Transverse colon (tissue), 4 donors: Measurements from ENCODE around the gene CNNM1. TPM values are rescaled to one million over a fixed set of nuclear protein-coding genes. Genes with fewer than 3 reads are reported as not detected.

ENCODE experiments used
- DNase-seq: peaks from one replicate; pipeline ENCODE4 v3.0.0-alpha.2; 2019
- H3K27ac ChIP-seq, 4 donors: fragments of 200-600 bp; sonication (generic); 2 replicates each; pipeline ENCODE4 v1.5.1; 2016 to 2018; ENCODE audit warnings: inconsistent platforms in 4 of 4
- H3K27me3 ChIP-seq: fragments of 200-600 bp; sonication (generic); 2 replicates; pipeline ENCODE4 v1.5.1; 2017; ENCODE audit warnings: inconsistent platforms
- H3K36me3 ChIP-seq, 4 donors: fragments of 200-600 bp; sonication (generic); 2 replicates each; pipeline ENCODE4 v1.5.1; 2017 to 2019; ENCODE audit warnings: inconsistent platforms in 4 of 4
- H3K4me1 ChIP-seq, 4 donors: fragments of 200-600 bp; sonication (generic); 2 replicates each; pipeline ENCODE4 v1.5.1; 2017 to 2020; ENCODE audit warnings: inconsistent platforms in 4 of 4
- H3K4me3 ChIP-seq, 4 donors: fragments of 200-600 bp; sonication (generic); 1 replicate in 1 of 4; 2 replicates in 3 of 4; pipeline versions ENCODE4 v1.5.1 to v1.6.1; 2017 to 2019; ENCODE audit warnings: inconsistent platforms in 4 of 4
- H3K9me3 ChIP-seq, 2 donors: fragments of 200-600 bp; sonication (generic); 2 replicates each; pipeline ENCODE4 v1.5.1; 2017 to 2019; ENCODE audit warnings: inconsistent platforms in 2 of 2
- CTCF ChIP-seq, 5 experiments: fragments of 200-600 bp in 3 of 5; fragments of 450-650 bp in 2 of 5; sonication (generic) in 3 of 5; IDR thresholded peaks; 1 replicate in 2 of 5; 2 replicates in 3 of 5; pipeline ENCODE4 v1.5.1; 2016 to 2017; ENCODE audit warnings: antibody characterized with exemption in 5 of 5, inconsistent platforms in 3 of 5, mild to moderate bottlenecking in 2 of 5, moderate library complexity in 1 of 5
- EP300 ChIP-seq: sonication (generic); formaldehyde crosslinking; IDR thresholded peaks from one replicate; pipeline ENCODE4 v1.6.1; 2017; ENCODE audit warnings: antibody characterized with exemption, low read depth
- POLR2A ChIP-seq: fragments of 450-650 bp; IDR thresholded peaks from one replicate; pipeline ENCODE4 v1.6.1; 2016; ENCODE audit warnings: antibody characterized with exemption, mild to moderate bottlenecking, moderate library complexity
- POLR2AphosphoS5 ChIP-seq, 3 donors: sonication (generic); formaldehyde crosslinking; IDR thresholded peaks; one replicate each; pipeline ENCODE4 v1.6.1; 2016; ENCODE audit warnings: antibody characterized with exemption in 3 of 3
- WGBS, 2 donors: methylation state at CpG; one replicate each; pipeline ENCODE4 v1.1.5; 2018; ENCODE audit warnings: low coverage in 1 of 2; 5-methylcytosine and 5-hydroxymethylcytosine counted together
- in situ Hi-C, 4 donors: fragments of 200-750 bp; cut with MboI; loops; one replicate each; pipeline versions ENCODE4 v1.15.0 to v1.15.1; 2017; ENCODE audit warnings: low sequenced_read_pairs in 3 of 4, low pct_ligation_motif_present in 1 of 4, low pct_unique_long_range_greater_than_20kb in 1 of 4
- intact Hi-C: fragments of 100-400 bp; cut with DNase I; formaldehyde crosslinking; loops from one replicate; pipeline ENCODE4 v1.15.1; 2023; ENCODE audit warnings: low total_unique reads
- total RNA-seq, 4 donors: library from RNA; depleted of rRNA; stranded (reverse); fragments of >200 nt; gene quantifications; one replicate each; pipeline ENCODE4 v1.1.0, GENCODE V29; 2016

The CNNM1 gene
- total RNA-seq, 4 donors from 2014 or later, result 0.41 to 0.64 TPM; not detected in 2

- intact Hi-C loops, result no loop called here
- no peak for DNase-seq
- Histone ChIP-seq H3K4me1 (peaks cover 0 to 4% (median 0%) of the 10 kb centered on the region in 4 donors), H3K36me3 (peaks cover 0 to 31% (median 11%) of the 10 kb centered on the region in 4 donors), H3K27ac (no peak overlapping the region), H3K9me3 (no peaks in the 10 kb centered on the region), H3K27me3 (no peaks in the 10 kb centered on the region), H3K4me3 (no peak overlapping the region)
- in situ Hi-C loops, result no loop called here
- TF ChIP-seq CTCF (IDR thresholded peaks at IDR 0.05), result no peak
- TF ChIP-seq EP300, result no peak
- no peak for TF ChIP-seq POLR2A
- no peak for TF ChIP-seq POLR2AphosphoS5 (IDR thresholded peaks at IDR 0.05)
- WGBS, 2 donors, result 93 to 95% methylated on average over 5 of the region's 5 CpGs
Measured at GRCh38 chr10:99422529-99423096, 93.5 kb downstream of the CNNM1 start.

GRCh38 chr10:99424656-99425055 is 95.5 kb downstream of the CNNM1 start:
- Histone ChIP-seq H3K27me3 (no peaks in the 10 kb centered on the region), H3K4me3 (no peak overlapping the region), H3K4me1 (peaks cover 4 to 13% (median 6%) of the 10 kb centered on the region in 4 donors), H3K9me3 (no peaks in the 10 kb centered on the region), H3K36me3 (peaks cover 0 to 21% (median 9%) of the 10 kb centered on the region in 4 donors), H3K27ac (no peak overlapping the region)
- TF ChIP-seq POLR2A (no peak), POLR2AphosphoS5 (IDR thresholded peaks at IDR 0.05) (no peak), CTCF (IDR thresholded peaks at IDR 0.05) (no peak)
- no peak for DNase-seq
- intact Hi-C loops (no loop called here), in situ Hi-C loops (no loop called here)
- 89 to 100% methylated on average over 1 of the region's 1 CpG for WGBS, 2 donors

- 96% methylated on average over 1 of the region's 1 CpG; no CpG with 5 or more reads in 1 of the 2 donors for WGBS, 2 donors
- peaks cover 0 to 18% (median 9%) of the 10 kb centered on the region in 4 donors for H3K36me3 ChIP-seq
- intact Hi-C loops (no loop called here), in situ Hi-C loops (no loop called here)
- peaks cover 6 to 19% (median 10%) of the 10 kb centered on the region in 4 donors for H3K4me1 ChIP-seq
- no peak for TF ChIP-seq EP300
- TF ChIP-seq POLR2AphosphoS5 (IDR thresholded peaks at IDR 0.05), result no peak
- TF ChIP-seq CTCF (IDR thresholded peaks at IDR 0.05), result no peak
- TF ChIP-seq POLR2A, result no peak
- no peak overlapping the region for H3K4me3 ChIP-seq
- H3K27ac ChIP-seq, result no peak overlapping the region
- no peak for DNase-seq
- no peaks in the 10 kb centered on the region for H3K27me3 ChIP-seq
- H3K9me3 ChIP-seq, result no peaks in the 10 kb centered on the region
Measured at GRCh38 chr10:99425204-99425603, 96.0 kb downstream of the CNNM1 start.

GRCh38 chr10:99426689-99427088 is 97.5 kb downstream of the CNNM1 start:
- Histone ChIP-seq H3K4me3 (no peak overlapping the region), H3K27ac (no peak overlapping the region), H3K27me3 (no peaks in the 10 kb centered on the region), H3K9me3 (no peaks in the 10 kb centered on the region), H3K4me1 (peaks cover 8 to 23% (median 13%) of the 10 kb centered on the region in 4 donors), H3K36me3 (peaks cover 0 to 16% (median 6%) of the 10 kb centered on the region in 4 donors)
- intact Hi-C loops, result no loop called here
- TF ChIP-seq POLR2A (no peak), POLR2AphosphoS5 (IDR thresholded peaks at IDR 0.05) (no peak), CTCF (IDR thresholded peaks at IDR 0.05) (no peak), EP300 (no peak)
- in situ Hi-C loops, result no loop called here
- 44 to 47% methylated on average over 3 of the region's 3 CpGs for WGBS, 2 donors
- no peak for DNase-seq
